Measurements from ENCODE around the gene DCST1. TPM values are rescaled to one million over a fixed set of nuclear protein-coding genes. Genes with fewer than 3 reads are reported as not detected.

DCST1 gene
- total RNA-seq, 1 donor from 2014 or later, result not detected

DNA sequence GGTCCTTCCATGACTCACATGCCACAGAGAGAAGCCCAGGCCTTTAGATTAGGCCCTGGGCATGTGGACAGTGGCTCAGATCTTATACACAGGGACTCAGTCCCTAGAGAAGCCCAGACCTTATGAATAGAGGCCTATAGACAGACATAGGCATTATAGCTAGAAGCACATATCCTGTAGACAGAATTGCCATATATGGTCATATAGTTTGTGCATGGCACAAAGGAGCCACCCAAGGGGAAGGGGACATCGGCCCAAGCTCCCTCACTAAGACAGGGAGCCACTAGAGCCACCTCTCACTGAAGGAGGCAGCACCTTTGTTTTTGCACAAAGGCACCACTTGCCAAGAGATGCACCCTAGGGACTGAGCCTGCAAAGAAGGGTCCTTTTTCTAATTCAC lies 42.7 kb downstream of the DCST1 start:
- Mint-ChIP-seq H3K27me3 (peaks cover 60% of the 10 kb centered on the region), H3K4me3 (no peak overlapping the region), H3K27ac (no peak overlapping the region), H3K9me3 (no peaks in the 10 kb centered on the region), H3K4me1 (ENCODE audit: unreplicated experiment) (peaks cover 27% of the 10 kb centered on the region), H3K36me3 (no peaks in the 10 kb centered on the region)
- TF ChIP-seq, protein P1, sequence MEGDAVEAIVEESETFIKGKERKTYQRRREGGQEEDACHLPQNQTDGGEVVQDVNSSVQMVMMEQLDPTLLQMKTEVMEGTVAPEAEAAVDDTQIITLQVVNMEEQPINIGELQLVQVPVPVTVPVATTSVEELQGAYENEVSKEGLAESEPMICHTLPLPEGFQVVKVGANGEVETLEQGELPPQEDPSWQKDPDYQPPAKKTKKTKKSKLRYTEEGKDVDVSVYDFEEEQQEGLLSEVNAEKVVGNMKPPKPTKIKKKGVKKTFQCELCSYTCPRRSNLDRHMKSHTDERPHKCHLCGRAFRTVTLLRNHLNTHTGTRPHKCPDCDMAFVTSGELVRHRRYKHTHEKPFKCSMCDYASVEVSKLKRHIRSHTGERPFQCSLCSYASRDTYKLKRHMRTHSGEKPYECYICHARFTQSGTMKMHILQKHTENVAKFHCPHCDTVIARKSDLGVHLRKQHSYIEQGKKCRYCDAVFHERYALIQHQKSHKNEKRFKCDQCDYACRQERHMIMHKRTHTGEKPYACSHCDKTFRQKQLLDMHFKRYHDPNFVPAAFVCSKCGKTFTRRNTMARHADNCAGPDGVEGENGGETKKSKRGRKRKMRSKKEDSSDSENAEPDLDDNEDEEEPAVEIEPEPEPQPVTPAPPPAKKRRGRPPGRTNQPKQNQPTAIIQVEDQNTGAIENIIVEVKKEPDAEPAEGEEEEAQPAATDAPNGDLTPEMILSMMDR (conservative IDR thresholded peaks at IDR 0.05), result no peak
- no peak for DNase-seq (ENCODE audit: extremely low spot score, unreplicated experiment)

DNA sequence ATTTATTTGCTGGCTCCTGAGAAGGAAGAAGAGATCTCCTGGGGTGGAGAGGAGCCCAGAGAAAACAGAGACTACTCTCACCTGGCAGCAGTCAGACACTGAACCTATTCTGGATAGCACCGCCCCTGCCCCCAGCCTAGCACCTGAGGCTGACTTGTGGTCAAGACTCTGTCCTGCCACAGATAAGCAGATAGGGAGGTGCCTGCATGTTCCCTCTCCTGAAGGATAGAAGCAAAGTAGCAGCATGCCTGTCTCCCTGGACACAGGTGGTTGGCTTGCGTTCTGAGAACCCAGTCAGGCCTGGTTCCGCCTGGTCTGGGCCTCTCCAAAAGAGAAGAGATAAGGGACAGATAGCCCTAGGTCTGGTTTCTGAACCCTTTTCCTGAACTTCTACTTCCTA lies 43.7 kb downstream of the DCST1 start:
- no peaks in the 10 kb centered on the region for H3K36me3 Mint-ChIP-seq
- no peak for DNase-seq (ENCODE audit: extremely low spot score, unreplicated experiment)
- H3K27me3 Mint-ChIP-seq, result peaks cover 58% of the 10 kb centered on the region
- peaks cover 22% of the 10 kb centered on the region for H3K4me1 Mint-ChIP-seq (ENCODE audit: unreplicated experiment)
- H3K27ac Mint-ChIP-seq, result peak overlapping the region; percentile 26
- TF ChIP-seq, protein P1 (conservative IDR thresholded peaks at IDR 0.05), result no peak
- H3K4me3 Mint-ChIP-seq, result peak overlapping the region; percentile 71
- H3K9me3 Mint-ChIP-seq, result no peaks in the 10 kb centered on the region

DNA sequence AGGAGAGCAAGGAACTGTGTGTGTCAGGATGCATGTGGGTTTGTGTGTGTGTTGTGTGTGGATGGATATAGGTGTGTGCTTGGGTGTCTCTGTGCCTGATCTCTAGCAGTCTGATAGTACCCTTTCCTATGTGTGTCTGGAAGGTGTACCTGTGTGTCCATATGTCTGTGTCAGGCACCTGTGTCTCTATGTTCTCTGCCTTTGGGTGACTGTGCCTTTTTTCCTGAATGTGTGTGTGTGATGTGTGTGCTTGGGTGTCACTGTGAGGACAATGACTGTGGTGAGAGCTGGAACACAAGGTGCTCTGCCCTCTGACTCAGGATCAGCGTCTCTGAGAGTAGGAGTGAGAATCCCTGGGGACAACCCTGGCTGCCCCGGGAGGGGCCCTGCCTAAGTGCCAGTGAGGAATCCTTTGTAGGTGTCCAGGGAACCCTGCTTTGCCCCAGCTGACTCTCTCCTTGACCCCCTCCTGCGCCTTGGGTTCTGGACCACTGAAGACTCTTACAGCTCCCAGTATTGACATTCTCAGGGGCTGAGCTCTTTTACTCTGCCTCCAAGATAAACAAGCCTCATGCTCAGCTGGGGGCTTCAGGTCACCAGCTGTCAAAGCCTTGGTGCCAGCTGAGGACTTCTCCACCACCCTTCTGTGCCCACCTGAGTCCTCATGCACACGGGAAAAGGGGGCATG lies 44.3 kb downstream of the DCST1 start:
- H3K27me3 Mint-ChIP-seq, result peaks cover 58% of the 10 kb centered on the region

DNA sequence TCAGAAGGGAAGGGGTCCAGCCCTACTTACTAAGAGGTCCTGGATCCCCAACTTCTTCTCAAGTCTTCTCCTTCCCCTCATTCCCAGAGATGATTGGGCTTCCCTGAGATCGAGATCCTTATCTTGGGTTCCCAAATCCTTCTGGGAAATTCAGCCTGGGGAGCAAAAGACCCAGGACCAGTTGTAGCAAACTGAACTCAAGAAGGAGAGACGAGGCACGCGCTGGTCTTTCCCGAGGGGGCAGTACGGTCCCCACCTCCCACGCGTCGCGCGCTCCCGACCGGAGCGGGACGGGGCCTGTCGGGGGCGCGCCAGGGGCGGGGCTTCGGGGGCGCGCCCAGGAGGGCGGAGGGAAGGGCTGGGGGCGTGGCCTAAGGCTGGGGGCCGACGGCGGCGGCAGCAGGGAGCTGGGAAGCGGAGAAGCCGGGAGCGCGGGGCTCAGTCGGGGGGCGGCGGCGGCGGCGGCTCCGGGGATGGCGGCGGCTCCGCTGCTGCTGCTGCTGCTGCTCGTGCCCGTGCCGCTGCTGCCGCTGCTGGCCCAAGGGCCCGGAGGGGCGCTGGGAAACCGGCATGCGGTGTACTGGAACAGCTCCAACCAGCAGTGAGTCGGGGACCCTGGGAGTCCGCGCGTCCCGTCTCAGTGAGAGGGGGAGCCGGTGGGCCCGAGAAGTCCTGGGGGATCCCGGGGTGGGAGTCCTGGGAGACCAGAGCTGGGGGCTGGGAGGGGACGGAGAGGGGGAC lies 45.0 kb downstream of the DCST1 start, which contains the start of gene EFNA3:
Gene EFNA3, plus strand, starts transcription at position 369 of the 741 bp plus-strand sequence. Its CDS starts 105 bp downstream, at position 474.
- TF ChIP-seq, protein P1 (conservative IDR thresholded peaks at IDR 0.05), result no peak
- peak within 1 kb of the TSS; percentile 90 for H3K4me3 Mint-ChIP-seq
- H3K27ac Mint-ChIP-seq, result peak within 1 kb of the TSS; percentile 74
- peak; percentile 81 for DNase-seq (ENCODE audit: extremely low spot score, unreplicated experiment)
- no peaks in the 10 kb centered on the region for H3K9me3 Mint-ChIP-seq
- H3K4me1 Mint-ChIP-seq (ENCODE audit: unreplicated experiment), result peaks cover 22% of the 10 kb centered on the region
- peaks cover 57% of the 10 kb centered on the region for H3K27me3 Mint-ChIP-seq
- no peaks in the 10 kb centered on the region for H3K36me3 Mint-ChIP-seq

More for the DNA sequence above, 44.3 kb downstream of the DCST1 start:
- Mint-ChIP-seq H3K36me3 (no peaks in the 10 kb centered on the region), H3K9me3 (no peaks in the 10 kb centered on the region), H3K4me1 (ENCODE audit: unreplicated experiment) (peaks cover 22% of the 10 kb centered on the region), H3K27ac (peak overlapping the region; percentile 26), H3K4me3 (peak overlapping the region; percentile 77)
- no peak for DNase-seq (ENCODE audit: extremely low spot score, unreplicated experiment)
- TF ChIP-seq, protein P1 (conservative IDR thresholded peaks at IDR 0.05), result no peak

DNA sequence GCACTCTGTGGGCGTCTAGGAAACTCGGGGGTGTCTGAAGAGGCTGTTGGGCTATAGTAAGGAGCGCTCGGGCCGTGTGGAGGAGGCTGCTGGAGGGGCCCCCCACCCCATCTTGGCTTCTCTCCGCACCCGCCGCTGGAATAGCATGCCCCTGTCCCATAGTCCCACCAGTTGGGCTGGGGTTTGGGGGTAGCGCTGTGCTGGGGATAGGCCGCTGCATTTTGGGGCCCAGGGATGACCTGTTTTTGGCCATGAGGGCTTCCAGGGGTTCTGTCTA lies 45.5 kb downstream of the DCST1 start:
- H3K9me3 Mint-ChIP-seq, result no peaks in the 10 kb centered on the region
- H3K4me3 Mint-ChIP-seq, result peak overlapping the region; percentile 90
- H3K4me1 Mint-ChIP-seq (ENCODE audit: unreplicated experiment), result peaks cover 27% of the 10 kb centered on the region
- peaks cover 62% of the 10 kb centered on the region for H3K27me3 Mint-ChIP-seq
- peak overlapping the region; percentile 74 for H3K27ac Mint-ChIP-seq
- no peak for DNase-seq (ENCODE audit: extremely low spot score, unreplicated experiment)
- TF ChIP-seq, protein P1 (conservative IDR thresholded peaks at IDR 0.05), result no peak
- H3K36me3 Mint-ChIP-seq, result no peaks in the 10 kb centered on the region

Data from type B pancreatic cell (in vitro differentiated cells).